Keratinocyte (primary cell): ENCODE results near the gene RBFOX1. TPM values are rescaled to one million over a fixed set of nuclear protein-coding genes. Genes with fewer than 3 reads are reported as not detected.
A peak's percentile ranks its signal among the peaks of the same experiment; 100 is the strongest.

Experiments used
- DNase-seq: peaks from one replicate; pipeline ENCODE4 v3.0.0-alpha.2; 2011; ENCODE audit warnings: low read depth, missing footprints, low spot score
- FAIRE-seq: peaks from 2 replicates; lab custom pipeline; 2011; peaks lifted over from hg19 to GRCh38; lab: Jason Lieb, UNC
- H2AFZ ChIP-seq: 2 replicates; pipeline ENCODE4 v1.6.0; 2012; ENCODE audit warnings: low read length, control low read depth, inconsistent platforms; ENCODE audit not compliant: control insufficient read depth
- H3K27ac ChIP-seq: 2 replicates; pipeline ENCODE4 v1.5.1; 2011; ENCODE audit warnings: low read length; ENCODE audit not compliant: control insufficient read depth, insufficient read depth
- H3K27me3 ChIP-seq: 3 replicates; pipeline ENCODE4 v1.6.0; 2011; ENCODE audit warnings: low read length; ENCODE audit not compliant: control insufficient read depth, insufficient read depth; ENCODE audit errors: extremely low read depth
- H3K36me3 ChIP-seq, 2 experiments: 2 replicates in 1 of 2; 3 replicates in 1 of 2; pipeline ENCODE4 v1.5.1; 2011; ENCODE audit warnings: low read length in 2 of 2, mild to moderate bottlenecking in 1 of 2; ENCODE audit not compliant: control insufficient read depth in 2 of 2, insufficient read depth in 2 of 2; ENCODE audit errors: extremely low read depth in 1 of 2
- H3K4me1 ChIP-seq: 3 replicates; pipeline ENCODE4 v1.5.1; 2011; ENCODE audit warnings: low read length; ENCODE audit not compliant: control insufficient read depth, insufficient read depth; ENCODE audit errors: extremely low read depth
- H3K4me2 ChIP-seq: 3 replicates; pipeline ENCODE4 v1.6.0; 2011; ENCODE audit warnings: low read depth, low read length; ENCODE audit not compliant: control insufficient read depth, insufficient read depth; ENCODE audit errors: extremely low read depth
- H3K4me3 ChIP-seq, 3 experiments: fragments of 200-600 bp in 1 of 3; sonication (generic) in 1 of 3; 2 replicates in 2 of 3; 3 replicates in 1 of 3; pipeline ENCODE4 v1.5.1; 2011 to 2016; ENCODE audit warnings: low read length in 3 of 3, mild to moderate bottlenecking in 3 of 3, control low read depth in 2 of 3, inconsistent platforms in 1 of 3, low read depth in 1 of 3, mixed read lengths in 1 of 3, mixed run types in 1 of 3, moderate library complexity in 1 of 3; ENCODE audit not compliant: control insufficient read depth in 2 of 3, insufficient read depth in 2 of 3; ENCODE audit errors: extremely low read depth in 1 of 3
- H3K79me2 ChIP-seq: 2 replicates; pipeline ENCODE4 v1.6.0; 2012; ENCODE audit warnings: low read length; ENCODE audit not compliant: control insufficient read depth, insufficient read depth
- H3K9ac ChIP-seq: 3 replicates; pipeline ENCODE4 v1.6.0; 2011; ENCODE audit warnings: low read length; ENCODE audit not compliant: control insufficient read depth, insufficient read depth; ENCODE audit errors: extremely low read depth
- H3K9me1 ChIP-seq: 3 replicates; pipeline ENCODE4 v1.6.0; 2011; ENCODE audit warnings: low read length; ENCODE audit not compliant: control insufficient read depth, insufficient read depth; ENCODE audit errors: extremely low read depth
- H3K9me3 ChIP-seq: 2 replicates; pipeline ENCODE4 v1.5.1; 2012; ENCODE audit warnings: low read depth, low read length; ENCODE audit not compliant: control insufficient read depth
- H4K20me1 ChIP-seq: 3 replicates; pipeline ENCODE4 v1.6.0; 2011; ENCODE audit warnings: low read length; ENCODE audit not compliant: control insufficient read depth, insufficient read depth; ENCODE audit errors: extremely low read depth
- EZH2 ChIP-seq: IDR thresholded peaks from one replicate; pipeline ENCODE4 v1.6.1; 2012; ENCODE audit warnings: inconsistent platforms, mild to moderate bottlenecking, low read length, moderate library complexity
- dilution Hi-C: fragments of 300-500 bp; cut with MboI; formaldehyde crosslinking; loops from one replicate; pipeline ENCODE4 v1.7.0; 2020; ENCODE audit warnings: low sequenced_read_pairs; ENCODE audit not compliant: extremely low pct_ligation_motif_present
- polyA plus RNA-seq, 5 experiments: library from polyadenylated mRNA; depleted of rRNA in 3 of 5; stranded (reverse) in 3 of 5; stranded (forward) in 1 of 5; unstranded in 1 of 5; fragments of >200 nt; gene quantifications; 1 replicate in 1 of 5; 2 replicates in 3 of 5; 3 replicates in 1 of 5; pipeline versions ENCODE4 v1.2.1 to v1.2.3, GENCODE V29; 2011 to 2012; ENCODE audit warnings: missing spikeins in 2 of 5, low read depth in 1 of 5, low replicate concordance in 1 of 5
- TF ChIP-seq, protein P1 (sequence below), 3 experiments: IDR thresholded peaks in 1 of 3; conservative IDR thresholded peaks in 1 of 3; optimal IDR thresholded peaks in 1 of 3; 2 replicates in 2 of 3; 3 replicates in 1 of 3; pipeline versions ENCODE3 to v1.5.1; 2011; ENCODE audit warnings: low read length in 3 of 3, mild to moderate bottlenecking in 3 of 3, moderate library complexity in 2 of 3, control low read depth in 1 of 3, inconsistent platforms in 1 of 3; ENCODE audit not compliant: insufficient read depth in 2 of 3; ENCODE audit errors: extremely low read depth in 1 of 3

The RBFOX1 gene
- polyA plus RNA-seq, 1 donor (not counting 4 experiments of a cell fraction or from before 2014, with no cell fraction given) = not detected

DNA sequence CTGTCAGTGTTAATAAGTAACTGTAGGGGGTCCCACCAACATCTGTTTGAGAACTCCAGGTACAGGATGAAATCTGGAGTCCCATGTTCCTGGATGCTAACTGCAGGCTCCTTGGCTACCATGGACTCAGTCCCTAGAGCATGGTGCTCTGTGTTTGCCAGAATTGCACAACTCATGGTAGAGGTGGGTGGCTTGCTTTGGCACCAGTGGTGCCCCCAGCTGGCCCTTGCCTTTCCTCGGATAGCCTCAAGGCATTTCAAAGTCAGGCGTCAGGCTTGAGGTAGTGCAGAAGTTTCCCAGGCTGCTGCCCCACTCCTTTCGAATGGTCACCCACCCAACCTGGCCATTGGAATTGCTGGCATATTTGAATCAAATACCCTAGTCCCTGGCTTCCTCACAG, 179.9 kb downstream of the RBFOX1 start:
- Histone ChIP-seq H4K20me1 (no peaks in the 10 kb centered on the region), H3K9me1 (no peaks in the 10 kb centered on the region), H3K9ac (no peak overlapping the region), H3K27me3 (no peaks in the 10 kb centered on the region), H3K27ac (no peak overlapping the region), H3K36me3 (no peaks in the 10 kb centered on the region), H3K79me2 (no peaks in the 10 kb centered on the region), H3K4me2 (no peak overlapping the region), H3K4me3 (no peak overlapping the region), H2AFZ (no peak overlapping the region), H3K4me1 (no peaks in the 10 kb centered on the region), H3K9me3 (peaks cover 2% of the 10 kb centered on the region)
- FAIRE-seq (no peak), DNase-seq (no peak)
- dilution Hi-C loops = no loop called here
- no peak for TF ChIP-seq EZH2
- TF ChIP-seq, protein P1, sequence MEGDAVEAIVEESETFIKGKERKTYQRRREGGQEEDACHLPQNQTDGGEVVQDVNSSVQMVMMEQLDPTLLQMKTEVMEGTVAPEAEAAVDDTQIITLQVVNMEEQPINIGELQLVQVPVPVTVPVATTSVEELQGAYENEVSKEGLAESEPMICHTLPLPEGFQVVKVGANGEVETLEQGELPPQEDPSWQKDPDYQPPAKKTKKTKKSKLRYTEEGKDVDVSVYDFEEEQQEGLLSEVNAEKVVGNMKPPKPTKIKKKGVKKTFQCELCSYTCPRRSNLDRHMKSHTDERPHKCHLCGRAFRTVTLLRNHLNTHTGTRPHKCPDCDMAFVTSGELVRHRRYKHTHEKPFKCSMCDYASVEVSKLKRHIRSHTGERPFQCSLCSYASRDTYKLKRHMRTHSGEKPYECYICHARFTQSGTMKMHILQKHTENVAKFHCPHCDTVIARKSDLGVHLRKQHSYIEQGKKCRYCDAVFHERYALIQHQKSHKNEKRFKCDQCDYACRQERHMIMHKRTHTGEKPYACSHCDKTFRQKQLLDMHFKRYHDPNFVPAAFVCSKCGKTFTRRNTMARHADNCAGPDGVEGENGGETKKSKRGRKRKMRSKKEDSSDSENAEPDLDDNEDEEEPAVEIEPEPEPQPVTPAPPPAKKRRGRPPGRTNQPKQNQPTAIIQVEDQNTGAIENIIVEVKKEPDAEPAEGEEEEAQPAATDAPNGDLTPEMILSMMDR (optimal IDR thresholded peaks at IDR 0.05 in 1 of 3, IDR thresholded peaks at IDR 0.05 in 1 of 3, conservative IDR thresholded peaks at IDR 0.05 in 1 of 3; ENCODE audit: extremely low read depth in 1 of 3, insufficient read depth in 2 of 3, low read length in 3 of 3) = no peak

- no peak for DNase-seq
- FAIRE-seq = no peak
These were observed 180.8 kb downstream of the RBFOX1 start for GRCh38 chr16:7513429-7513828.

More at GRCh38 chr16:7513429-7513828, 180.8 kb downstream of the RBFOX1 start:
- no peak overlapping the region for H3K4me2 ChIP-seq
- dilution Hi-C loops = no loop called here
- H3K9me3 ChIP-seq = peaks cover 2% of the 10 kb centered on the region
- H3K9me1 ChIP-seq = no peaks in the 10 kb centered on the region
- H4K20me1 ChIP-seq = no peaks in the 10 kb centered on the region
- H2AFZ ChIP-seq = no peak overlapping the region
- no peak overlapping the region for H3K4me3 ChIP-seq
- H3K9ac ChIP-seq = no peak overlapping the region
- H3K27me3 ChIP-seq = no peaks in the 10 kb centered on the region
- no peaks in the 10 kb centered on the region for H3K36me3 ChIP-seq
- TF ChIP-seq, protein P1 (optimal IDR thresholded peaks at IDR 0.05 in 1 of 3, IDR thresholded peaks at IDR 0.05 in 1 of 3, conservative IDR thresholded peaks at IDR 0.05 in 1 of 3; ENCODE audit: extremely low read depth in 1 of 3, insufficient read depth in 2 of 3, low read length in 3 of 3) = peak in 2 of 3 experiments; percentile 5 to 31
- no peak for TF ChIP-seq EZH2
- no peak overlapping the region for H3K27ac ChIP-seq
- H3K4me1 ChIP-seq = no peaks in the 10 kb centered on the region
- H3K79me2 ChIP-seq = no peaks in the 10 kb centered on the region
